Muscle layer of colon (tissue), 2 donors: ENCODE results near the gene FNBP1.
"Not testable (repeated sequence)": the region's sequence is repeated elsewhere in the genome, so short reads cannot be mapped to it uniquely, and the experiment has no call there.

Experiments used
- H3K27ac ChIP-seq: one replicate; pipeline ENCODE4 v1.7.0; 2013; ENCODE audit warnings: low read depth, mild to moderate bottlenecking, low read length, moderate library complexity
- H3K27me3 ChIP-seq, 2 donors: one replicate each; pipeline ENCODE4 v1.7.0; 2013; ENCODE audit warnings: low read length in 2 of 2, mild to moderate bottlenecking in 2 of 2; ENCODE audit not compliant: insufficient read depth in 2 of 2, control insufficient read depth in 1 of 2
- H3K36me3 ChIP-seq: one replicate; pipeline ENCODE4 v1.7.0; 2013; ENCODE audit warnings: mild to moderate bottlenecking, low read length; ENCODE audit not compliant: insufficient read depth
- H3K4me1 ChIP-seq: one replicate; pipeline ENCODE4 v1.7.0; 2013; ENCODE audit warnings: mild to moderate bottlenecking, low read length; ENCODE audit not compliant: insufficient read depth
- H3K4me3 ChIP-seq, 2 donors: one replicate each; pipeline ENCODE4 v1.7.0; 2013; ENCODE audit warnings: low read length in 2 of 2, low read depth in 1 of 2, mild to moderate bottlenecking in 1 of 2, moderate library complexity in 1 of 2
- H3K9ac ChIP-seq: one replicate; pipeline ENCODE4 v1.7.0; 2013; ENCODE audit warnings: low read length
- H3K9me3 ChIP-seq: one replicate; pipeline ENCODE4 v1.7.0; 2013; ENCODE audit warnings: mild to moderate bottlenecking, low read length
- donor health status: abdominal sarcoma.
- donor health status: Adenocarcinoma of cecum.

FNBP1 gene

DNA sequence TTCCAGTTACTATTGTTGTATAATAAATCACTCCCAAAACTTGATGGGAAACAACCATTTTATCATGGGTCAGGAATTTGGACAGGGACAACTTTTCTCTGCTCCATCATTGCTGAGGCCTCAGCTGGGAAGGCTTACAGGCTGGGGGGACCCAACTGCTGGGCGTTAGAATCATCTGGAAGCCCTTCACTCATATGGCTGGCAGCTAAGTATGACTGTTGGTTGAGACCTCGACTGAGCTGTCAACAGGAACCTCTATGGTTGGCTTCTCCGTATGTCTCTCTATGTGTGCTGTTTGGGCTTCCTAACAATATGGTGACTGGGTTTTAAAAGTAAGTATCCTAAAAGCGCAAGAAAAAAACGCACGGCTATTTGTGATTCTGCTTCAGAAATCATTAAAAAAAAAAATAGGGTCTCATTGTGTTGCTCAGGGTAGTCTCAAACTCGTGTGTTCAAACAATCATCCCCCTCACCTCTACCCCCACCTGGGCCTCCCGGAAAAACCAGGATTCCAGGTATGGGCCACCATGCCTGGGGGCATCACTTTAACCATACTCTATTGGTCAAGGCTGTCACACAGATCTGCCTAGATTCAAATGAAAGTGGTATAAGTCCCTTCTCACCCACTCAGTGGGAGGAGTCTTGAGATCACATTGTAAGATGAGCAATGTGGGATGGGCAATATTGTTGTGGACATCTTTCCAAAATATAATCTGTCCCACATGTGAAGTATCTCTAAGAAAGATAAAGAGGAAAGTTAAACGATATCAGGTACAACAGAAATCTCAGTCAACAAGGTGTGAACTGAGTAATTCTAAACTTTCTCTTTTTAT, 15.2 kb downstream of the FNBP1 start:
- Histone ChIP-seq H3K27me3 (no peaks in the 10 kb centered on the region), H3K27ac (no peak overlapping the region), H3K4me3 (no peak overlapping the region), H3K4me1 (peaks cover 91% of the 10 kb centered on the region), H3K36me3 (peaks cover 4% of the 10 kb centered on the region), H3K9ac (no peak overlapping the region), H3K9me3 (no peaks in the 10 kb centered on the region)

DNA sequence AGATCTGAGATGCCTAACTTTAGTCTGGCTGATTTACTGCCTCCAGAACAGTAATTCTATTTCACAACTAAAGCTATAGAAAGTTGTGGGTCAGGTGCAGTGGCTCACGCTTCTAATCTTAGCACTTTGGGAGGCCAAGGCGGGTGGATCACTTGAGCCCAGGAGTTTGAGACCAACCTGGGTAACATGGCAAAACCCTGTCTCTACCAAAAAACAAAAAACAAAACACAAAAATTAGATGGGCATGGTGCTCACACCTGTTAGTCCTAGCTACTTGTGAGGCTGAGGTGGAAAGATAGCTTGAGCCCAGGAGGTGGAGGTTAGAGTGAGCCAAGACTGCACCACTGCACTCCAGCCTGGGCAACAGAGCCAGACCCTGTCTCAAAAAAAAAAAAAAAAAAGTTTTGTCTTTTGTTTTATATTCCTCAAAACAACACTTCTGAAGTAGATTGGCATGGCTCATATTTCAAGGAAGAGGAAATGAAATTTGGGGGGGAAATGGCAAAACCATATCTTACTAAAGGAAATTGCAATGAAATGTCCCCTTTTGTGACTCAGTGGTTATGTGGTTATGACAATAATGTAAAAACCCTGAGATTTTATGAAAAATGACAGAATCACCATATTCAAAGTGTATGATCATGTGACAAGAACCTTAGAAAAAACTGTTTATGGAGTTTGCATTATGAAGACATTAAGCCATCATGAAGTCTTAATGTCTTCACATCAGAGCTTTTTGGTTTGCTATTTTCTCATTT, 16.2 kb downstream of the FNBP1 start:
- Histone ChIP-seq H3K9me3 (no peaks in the 10 kb centered on the region), H3K27me3 (no peaks in the 10 kb centered on the region), H3K27ac (no peak overlapping the region), H3K4me1 (peaks cover 84% of the 10 kb centered on the region), H3K36me3 (peaks cover 4% of the 10 kb centered on the region), H3K4me3 (no peak overlapping the region), H3K9ac (no peak overlapping the region)

DNA sequence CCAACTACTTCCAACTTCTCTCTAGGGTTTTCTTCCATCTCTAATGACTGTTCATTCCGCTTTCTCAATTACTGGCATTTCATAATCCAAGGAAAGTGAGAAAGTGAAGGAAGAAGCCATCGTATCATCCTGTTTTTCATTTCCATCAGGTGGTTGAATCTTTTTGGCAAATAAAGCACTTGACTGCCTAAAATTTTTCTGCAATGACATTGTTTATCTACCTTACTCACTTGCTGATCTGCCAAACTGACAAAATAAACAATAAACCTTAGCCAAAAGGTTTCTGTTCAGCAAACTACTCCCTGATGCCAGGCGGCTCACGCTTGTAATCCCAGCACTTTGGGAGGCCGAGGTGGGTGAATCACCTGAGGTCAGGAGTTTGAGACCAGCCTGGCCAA, 18.4 kb downstream of the FNBP1 start:
- H3K27ac ChIP-seq: peak overlapping the region; percentile 12
- H3K4me1 ChIP-seq: peaks cover 81% of the 10 kb centered on the region

DNA sequence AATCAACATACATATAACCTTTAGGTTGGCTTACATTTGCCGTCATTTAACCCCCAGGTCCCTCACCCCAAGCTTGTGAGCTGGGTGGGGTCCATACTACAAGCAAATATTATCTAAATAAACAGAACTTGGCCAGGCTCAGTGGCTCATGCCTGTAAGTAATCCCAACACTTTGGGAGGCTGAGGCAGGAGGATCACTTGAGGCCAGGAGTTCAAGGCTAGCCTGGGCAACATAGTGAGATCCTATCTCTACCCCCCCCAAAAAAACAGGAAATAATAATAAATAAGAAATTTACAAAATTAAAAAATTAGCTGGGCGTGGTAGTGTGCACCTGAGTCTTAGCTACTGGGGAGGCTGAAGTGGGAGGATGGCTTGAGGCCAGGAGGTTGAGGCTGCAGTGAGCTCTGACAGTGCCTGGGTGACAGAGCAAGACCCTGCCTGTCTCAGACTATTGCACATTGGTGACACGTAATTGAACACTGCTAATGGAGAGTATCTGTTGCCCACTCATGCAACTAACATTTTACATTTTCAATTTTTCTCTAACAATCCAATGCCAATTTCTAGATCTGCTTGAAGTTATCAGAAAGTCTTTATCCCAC, 18.9 kb downstream of the FNBP1 start:
- H3K9ac ChIP-seq: no peak overlapping the region
- no peaks in the 10 kb centered on the region for H3K9me3 ChIP-seq
- H3K27ac ChIP-seq: peak overlapping the region; percentile 43
- H3K4me3 ChIP-seq: no peak overlapping the region
- no peaks in the 10 kb centered on the region for H3K27me3 ChIP-seq
- H3K36me3 ChIP-seq: peaks cover 4% of the 10 kb centered on the region
- peaks cover 76% of the 10 kb centered on the region for H3K4me1 ChIP-seq

More for the DNA sequence above, 18.4 kb downstream of the FNBP1 start:
- Histone ChIP-seq H3K27me3 (no peaks in the 10 kb centered on the region), H3K4me3 (no peak overlapping the region), H3K36me3 (peaks cover 4% of the 10 kb centered on the region), H3K9me3 (no peaks in the 10 kb centered on the region), H3K9ac (no peak overlapping the region)

DNA sequence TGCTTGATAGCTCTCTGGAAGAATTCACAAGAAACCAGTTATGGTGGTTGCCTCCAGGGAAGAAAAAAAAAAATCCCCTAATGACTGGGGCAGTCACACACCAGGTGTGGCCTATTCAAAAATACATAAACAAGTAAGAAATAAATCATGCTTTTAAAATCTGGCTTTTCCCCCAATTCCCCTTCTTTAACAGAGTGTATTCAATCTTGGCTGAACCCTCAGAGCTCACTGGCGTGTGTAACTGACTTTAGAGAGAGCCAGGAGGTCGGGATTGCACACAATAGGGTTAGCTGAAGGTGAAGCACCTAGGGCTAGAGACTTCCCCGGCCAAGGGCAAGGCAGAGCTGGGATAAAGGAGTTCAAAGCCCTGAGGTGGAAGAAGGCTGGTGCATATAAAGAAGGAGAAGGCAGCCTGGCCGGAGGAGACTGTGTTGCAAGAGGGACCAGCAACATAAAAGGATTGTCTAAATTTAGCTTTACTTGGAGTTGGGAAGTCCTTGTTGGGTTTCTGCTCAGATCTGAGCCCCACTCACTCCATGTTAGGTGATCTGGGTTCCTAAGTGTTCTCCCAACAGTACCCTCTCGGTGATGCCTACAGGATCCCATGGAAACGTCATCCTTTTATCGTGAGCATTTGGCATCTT, 19.7 kb downstream of the FNBP1 start:
- Histone ChIP-seq H3K9me3 (no peaks in the 10 kb centered on the region), H3K36me3 (peaks cover 4% of the 10 kb centered on the region), H3K4me1 (peaks cover 68% of the 10 kb centered on the region), H3K4me3 (no peak overlapping the region), H3K9ac (no peak overlapping the region), H3K27ac (peak overlapping the region; percentile 50), H3K27me3 (no peaks in the 10 kb centered on the region)

DNA sequence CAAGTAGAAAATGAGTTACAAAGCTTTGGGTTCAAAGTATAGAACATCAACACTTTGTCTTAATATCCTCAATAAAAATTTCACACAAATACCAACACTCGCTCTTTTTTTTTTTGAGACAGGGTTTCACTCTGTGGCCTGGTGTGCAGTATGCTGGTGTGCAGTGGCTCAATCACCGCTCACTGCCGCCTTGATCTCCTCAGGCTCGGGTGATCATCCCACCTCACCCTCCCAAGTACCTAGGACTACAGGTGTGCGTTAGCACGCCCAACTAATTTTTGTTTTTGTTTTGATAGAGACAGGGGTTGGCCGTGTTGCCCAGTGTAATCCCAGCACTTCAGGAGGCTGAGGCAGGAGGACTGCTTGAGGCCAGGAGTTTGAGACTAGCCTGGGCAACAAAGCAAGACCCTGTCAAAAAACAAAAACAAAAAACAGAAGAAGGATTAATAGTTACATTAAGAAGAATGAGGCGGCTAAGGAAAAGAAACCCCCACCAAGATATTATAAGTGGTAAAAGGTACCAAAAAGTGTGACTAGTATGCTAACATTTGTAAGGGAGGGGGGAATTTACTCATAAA, 20.3 kb downstream of the FNBP1 start:
- Histone ChIP-seq H3K36me3 (peaks cover 4% of the 10 kb centered on the region), H3K4me1 (peaks cover 64% of the 10 kb centered on the region), H3K27me3 (no peaks in the 10 kb centered on the region), H3K9me3 (no peaks in the 10 kb centered on the region), H3K9ac (no peak overlapping the region), H3K27ac (peak overlapping the region; percentile 50), H3K4me3 (no peak overlapping the region)

DNA sequence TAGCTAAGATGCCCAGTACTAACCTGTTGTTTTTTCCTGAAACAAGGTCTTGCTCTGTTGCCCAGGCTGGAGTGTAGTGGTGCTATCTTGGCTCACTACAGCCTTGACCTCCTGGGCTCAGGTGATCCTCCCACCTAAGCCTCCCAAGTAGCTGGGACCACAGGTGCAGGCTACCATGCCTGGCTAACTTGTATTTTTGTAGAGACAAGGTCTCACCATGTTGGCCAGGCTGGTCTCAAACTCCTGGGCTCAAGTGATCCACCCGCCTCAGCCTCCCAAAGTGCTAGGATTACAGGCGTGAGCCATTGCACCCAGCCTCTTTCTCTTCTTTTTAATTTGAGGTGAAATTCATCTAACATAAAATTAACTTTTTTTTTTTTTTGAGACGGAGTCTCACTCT, 21.1 kb downstream of the FNBP1 start:
- peaks cover 64% of the 10 kb centered on the region for H3K4me1 ChIP-seq

DNA sequence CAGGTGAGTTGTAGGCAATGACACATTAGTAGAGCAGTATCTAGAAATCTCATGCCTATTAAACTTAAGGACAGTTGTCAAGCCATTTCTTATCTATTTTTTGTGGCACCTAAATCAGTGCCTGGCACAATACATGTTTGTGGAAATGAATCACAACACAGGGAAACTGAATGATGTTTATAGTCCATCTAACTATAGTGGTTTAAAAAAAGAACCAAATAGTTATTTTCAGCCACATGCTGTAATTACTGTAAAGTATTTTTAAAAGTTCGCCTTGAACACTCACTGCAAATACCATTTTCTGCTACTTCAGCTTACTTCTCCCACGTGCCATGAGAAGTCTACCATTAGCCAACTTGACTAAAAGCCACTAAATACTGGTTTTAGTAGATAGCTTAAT, 21.9 kb downstream of the FNBP1 start:
- H3K27ac ChIP-seq: no peak overlapping the region
- no peak overlapping the region for H3K4me3 ChIP-seq
- peaks cover 66% of the 10 kb centered on the region for H3K4me1 ChIP-seq
- no peaks in the 10 kb centered on the region for H3K27me3 ChIP-seq
- no peaks in the 10 kb centered on the region for H3K9me3 ChIP-seq
- H3K9ac ChIP-seq: no peak overlapping the region
- no peaks in the 10 kb centered on the region for H3K36me3 ChIP-seq

More for the DNA sequence above, 21.1 kb downstream of the FNBP1 start:
- H3K9me3 ChIP-seq, H3K9ac ChIP-seq, H3K36me3 ChIP-seq, H3K4me3 ChIP-seq, H3K27ac ChIP-seq, H3K27me3 ChIP-seq: not testable (repeated sequence)

DNA sequence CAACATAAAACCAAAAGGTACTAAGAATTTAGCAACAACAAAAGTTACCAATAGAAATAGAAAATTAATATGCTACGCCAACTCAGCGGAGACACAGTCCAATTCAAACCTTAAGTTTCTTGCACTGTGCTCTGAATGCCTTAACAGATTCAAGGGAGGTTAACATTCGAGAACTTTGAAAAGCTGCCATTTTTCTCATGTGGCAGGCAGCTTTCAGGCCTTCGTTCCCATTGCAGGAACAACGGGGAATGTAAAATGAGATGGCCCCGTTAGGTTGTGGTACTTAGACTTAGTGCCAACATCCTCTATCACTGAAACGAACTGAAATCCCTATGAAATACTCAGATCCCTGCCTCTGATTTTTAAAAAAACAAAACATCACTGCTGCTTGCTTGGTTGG, 22.4 kb downstream of the FNBP1 start:
- no peak overlapping the region for H3K9ac ChIP-seq

DNA sequence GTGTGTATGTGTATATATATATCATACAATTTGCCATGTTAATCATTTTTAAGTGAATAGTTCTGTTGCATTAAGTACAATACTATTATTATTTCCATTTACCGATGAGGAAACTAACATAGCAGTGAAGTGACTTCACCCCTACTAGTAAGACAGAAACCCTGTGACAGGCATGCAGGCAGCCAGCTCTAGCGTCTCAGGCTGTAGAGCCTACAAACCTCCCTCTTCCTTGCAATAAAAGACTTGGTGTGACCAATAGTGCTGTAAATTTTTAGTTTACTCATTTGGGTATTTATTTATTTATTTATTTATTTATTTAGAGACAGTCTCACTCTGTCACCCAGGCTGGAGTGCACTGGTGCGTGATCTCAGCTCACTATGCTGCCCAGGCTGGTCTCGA, 24.7 kb downstream of the FNBP1 start:
- no peak overlapping the region for H3K9ac ChIP-seq
- no peaks in the 10 kb centered on the region for H3K27me3 ChIP-seq
- peaks cover 41% of the 10 kb centered on the region for H3K4me1 ChIP-seq
- H3K36me3 ChIP-seq: no peaks in the 10 kb centered on the region
- H3K27ac ChIP-seq: no peak overlapping the region
- H3K4me3 ChIP-seq: no peak overlapping the region
- H3K9me3 ChIP-seq: no peaks in the 10 kb centered on the region

More for the DNA sequence above, 22.4 kb downstream of the FNBP1 start:
- H3K27me3 ChIP-seq: no peaks in the 10 kb centered on the region
- no peaks in the 10 kb centered on the region for H3K9me3 ChIP-seq
- no peak overlapping the region for H3K4me3 ChIP-seq
- H3K27ac ChIP-seq: no peak overlapping the region
- H3K36me3 ChIP-seq: no peaks in the 10 kb centered on the region
- H3K4me1 ChIP-seq: peaks cover 65% of the 10 kb centered on the region

DNA sequence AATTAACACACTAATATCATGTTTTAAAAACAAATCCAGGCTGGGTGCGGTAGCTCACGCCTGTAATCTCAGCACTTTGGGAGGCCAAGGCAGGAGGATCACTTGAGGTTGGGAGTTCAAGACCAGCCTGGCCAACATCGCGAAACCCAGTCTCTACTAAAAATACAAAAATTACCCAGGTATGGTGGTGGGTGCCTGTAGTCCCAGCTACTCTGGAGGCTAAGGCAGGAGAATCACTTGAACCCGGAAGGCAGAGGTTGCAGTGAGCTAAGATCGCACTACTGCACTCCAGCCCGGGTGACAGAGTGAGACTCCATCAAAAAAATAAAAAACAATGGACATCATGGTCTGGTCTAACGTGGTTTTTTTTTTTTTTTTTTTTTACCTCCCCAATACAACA, 25.5 kb downstream of the FNBP1 start:
- Histone ChIP-seq H3K4me1 (peaks cover 34% of the 10 kb centered on the region), H3K27ac (peak overlapping the region; percentile 20)
- not testable (repeated sequence) for H3K9ac ChIP-seq, H3K4me3 ChIP-seq, H3K36me3 ChIP-seq, H3K9me3 ChIP-seq, H3K27me3 ChIP-seq
